UCSD-AML1 (cell line): ENCODE data around the gene CEP44.
"Not testable (repeated sequence)": the region's sequence is repeated elsewhere in the genome, so short reads cannot be mapped to it uniquely, and the experiment has no call there.

ENCODE experiments used
- DNase-seq: peaks from one replicate; lab custom pipeline; 2025; ENCODE audit not compliant: unreplicated experiment; lab: John Stamatoyannopoulos, UW

Gene CEP44

DNA sequence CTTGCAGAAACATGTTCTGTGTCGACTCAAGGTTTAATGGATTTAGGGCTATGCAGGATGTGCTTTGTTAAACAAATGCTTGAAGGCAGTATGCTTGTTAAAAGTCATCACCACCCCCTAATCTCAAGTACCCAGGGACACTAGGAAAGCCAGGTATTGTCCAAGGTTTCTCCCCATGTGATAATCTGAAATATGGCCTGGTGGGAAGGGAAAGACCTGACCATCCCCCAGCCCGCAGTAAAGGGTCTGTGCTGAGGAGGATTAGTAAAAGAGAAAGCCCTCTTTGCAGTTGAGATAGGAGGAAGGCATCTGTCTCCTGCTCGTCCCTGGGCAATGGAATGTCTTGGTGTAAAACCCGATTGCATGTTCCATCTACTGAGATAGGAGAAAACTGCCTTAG lies 96.5 kb downstream of the CEP44 start:
- DNase-seq, result not testable (repeated sequence)

DNA sequence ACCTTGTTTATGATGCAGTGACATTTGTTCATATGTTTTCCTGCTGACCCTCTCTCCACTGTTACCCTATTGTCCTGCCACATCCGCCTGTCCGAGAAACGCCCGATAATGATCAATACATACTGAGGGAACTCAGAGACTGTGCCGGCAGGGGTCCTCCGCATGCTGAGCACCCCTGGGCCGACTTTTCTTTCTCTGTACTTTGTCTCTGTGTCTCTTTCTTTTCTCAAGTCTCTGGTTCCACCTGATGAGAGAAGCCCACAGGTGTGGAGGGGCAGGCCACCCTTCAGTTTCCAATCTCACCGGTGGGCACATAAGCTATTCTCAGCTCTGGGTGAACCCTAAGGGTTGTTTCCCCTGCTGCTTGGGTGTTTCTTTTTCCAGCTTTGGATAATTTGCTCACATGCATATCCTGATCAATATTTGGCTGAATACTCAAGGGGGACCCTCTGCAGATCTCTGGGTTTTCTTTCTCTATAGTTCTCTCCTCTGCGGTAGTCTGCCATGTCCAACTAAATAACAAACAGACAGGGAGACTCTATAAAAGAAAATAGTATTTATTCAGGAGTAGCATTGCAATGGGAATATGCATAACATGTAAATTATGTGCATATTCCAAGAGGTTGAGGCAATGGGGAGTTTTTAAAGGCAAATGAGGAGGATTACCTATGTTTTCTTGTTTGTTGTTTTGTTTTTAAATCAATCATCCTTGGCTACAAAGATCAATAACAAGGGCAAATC lies 97.2 kb downstream of the CEP44 start:
- no peak for DNase-seq

DNA sequence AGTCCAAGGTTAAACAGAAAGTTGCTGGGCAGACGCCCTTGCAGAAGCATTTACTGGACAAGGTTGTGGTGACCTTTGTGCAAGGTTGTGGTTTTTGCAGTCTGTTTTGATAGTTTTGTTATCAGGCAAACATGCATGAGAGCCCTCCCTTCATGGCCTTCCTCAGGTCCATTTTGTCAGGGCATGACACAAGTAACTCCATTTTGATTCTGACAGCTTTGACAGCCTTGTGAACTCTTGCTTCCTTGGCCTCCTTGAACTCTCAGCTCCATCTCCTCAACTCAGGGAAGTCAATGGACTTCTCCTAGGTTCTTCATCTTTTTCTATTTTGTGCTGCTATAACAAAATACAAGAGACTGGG lies 97.7 kb downstream of the CEP44 start:
- DNase-seq, result no peak
